ENCODE data around the gene FYB2.

DNA sequence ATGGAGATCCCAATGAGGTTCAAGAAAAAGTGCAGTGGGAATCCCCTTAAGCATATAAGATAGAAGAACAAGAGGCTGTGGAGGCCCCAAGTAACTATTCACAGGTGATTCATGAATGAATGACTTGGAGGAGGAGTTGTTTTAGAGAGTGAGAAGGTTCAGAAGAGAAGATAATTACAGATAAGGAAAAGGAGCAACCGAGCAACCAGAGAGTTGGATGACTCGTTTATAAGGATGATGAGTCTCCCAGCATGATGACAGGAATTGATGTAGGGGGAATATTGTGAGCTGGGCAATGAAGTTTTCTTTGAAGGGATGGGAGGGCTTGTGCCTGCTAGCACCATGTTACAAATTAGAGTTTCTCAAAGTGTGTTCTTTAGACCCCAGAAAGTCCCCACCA lies 45.2 kb upstream of the FYB2 start:
- no peak for TF ChIP-seq CTCF (IDR thresholded peaks at IDR 0.05; ENCODE audit: poor library complexity)
- no peak for TF ChIP-seq EZH2 (IDR thresholded peaks at IDR 0.05; ENCODE audit: borderline replicate concordance)
- TF ChIP-seq EZH2phosphoT487 (IDR thresholded peaks at IDR 0.05; ENCODE audit: low read depth, severe bottlenecking, unreplicated experiment): no peak
